IPS DF 4.7 (cell line): ENCODE data around the gene BEST1.

Source experiments
- DNase-seq: peaks from one replicate; pipeline ENCODE4 v3.0.0-alpha.2; 2013; ENCODE audit warnings: low spot score; ENCODE audit errors: extremely low read depth

Gene BEST1

DNA sequence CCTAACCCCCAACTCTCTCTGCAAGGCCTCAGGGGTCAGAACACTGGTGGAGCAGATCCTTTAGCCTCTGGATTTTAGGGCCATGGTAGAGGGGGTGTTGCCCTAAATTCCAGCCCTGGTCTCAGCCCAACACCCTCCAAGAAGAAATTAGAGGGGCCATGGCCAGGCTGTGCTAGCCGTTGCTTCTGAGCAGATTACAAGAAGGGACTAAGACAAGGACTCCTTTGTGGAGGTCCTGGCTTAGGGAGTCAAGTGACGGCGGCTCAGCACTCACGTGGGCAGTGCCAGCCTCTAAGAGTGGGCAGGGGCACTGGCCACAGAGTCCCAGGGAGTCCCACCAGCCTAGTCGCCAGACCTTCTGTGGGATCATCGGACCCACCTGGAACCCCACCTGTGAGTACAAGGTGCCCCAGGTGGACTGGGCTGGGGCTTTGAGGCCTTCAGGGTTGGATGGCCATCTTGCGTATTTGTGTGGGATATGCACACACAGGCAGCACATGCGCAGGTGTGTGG, at the start of gene BEST1:
TSS of gene BEST1 (plus strand) at position 317 of the 513 bp plus-strand sequence. CDS start 1,456 bp downstream, outside the sequence.
- no peak for DNase-seq

- no peak for DNase-seq
These were observed 48.8 kb upstream of the BEST1 start for GRCh38 chr11:61901397-61901796.

GRCh38 chr11:61902313-61902712, 47.8 kb upstream of the BEST1 start:
- DNase-seq: no peak

GRCh38 chr11:61903845-61904244, 46.3 kb upstream of the BEST1 start:
- no peak for DNase-seq

- DNase-seq: no peak
These were observed 45.6 kb upstream of the BEST1 start for GRCh38 chr11:61904539-61905048.

- DNase-seq: no peak
These were observed 45.0 kb upstream of the BEST1 start for GRCh38 chr11:61905067-61905696.

DNA sequence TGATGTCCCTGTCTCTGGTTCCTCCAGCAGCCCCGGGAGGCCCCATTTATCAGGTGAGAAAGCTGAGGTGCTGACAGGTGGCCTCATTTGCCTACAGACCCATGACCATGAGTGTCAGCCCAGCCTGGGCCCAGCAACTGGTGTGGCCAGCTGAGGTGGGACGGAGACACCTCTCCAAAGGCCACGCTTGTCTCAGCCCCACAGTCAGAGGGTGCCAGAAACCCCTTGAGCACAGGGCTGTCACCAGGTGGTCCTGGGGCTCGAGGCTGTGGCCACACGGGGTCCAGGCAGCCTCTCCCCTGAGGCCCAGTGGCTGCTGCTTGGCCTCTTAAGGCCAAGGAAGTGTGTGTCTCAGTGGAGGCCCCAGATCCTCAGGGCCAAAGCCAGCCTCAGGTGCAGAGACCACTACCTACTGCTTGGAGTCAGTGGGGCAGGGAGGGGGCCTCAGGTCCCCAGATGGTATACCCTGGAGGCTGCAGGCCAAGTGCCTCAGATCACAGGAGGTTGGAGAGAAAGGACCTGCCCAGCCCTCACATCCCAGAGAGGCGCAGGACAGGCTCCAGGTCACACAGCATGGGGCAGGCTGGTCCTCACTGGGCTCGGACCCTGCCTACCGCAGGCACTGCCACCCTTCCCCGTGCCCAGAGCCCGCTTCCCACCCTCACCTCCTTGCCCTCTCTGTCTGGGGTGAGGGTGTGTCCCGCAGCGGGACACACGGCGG, 44.2 kb upstream of the BEST1 start:
- no peak for DNase-seq

DNA sequence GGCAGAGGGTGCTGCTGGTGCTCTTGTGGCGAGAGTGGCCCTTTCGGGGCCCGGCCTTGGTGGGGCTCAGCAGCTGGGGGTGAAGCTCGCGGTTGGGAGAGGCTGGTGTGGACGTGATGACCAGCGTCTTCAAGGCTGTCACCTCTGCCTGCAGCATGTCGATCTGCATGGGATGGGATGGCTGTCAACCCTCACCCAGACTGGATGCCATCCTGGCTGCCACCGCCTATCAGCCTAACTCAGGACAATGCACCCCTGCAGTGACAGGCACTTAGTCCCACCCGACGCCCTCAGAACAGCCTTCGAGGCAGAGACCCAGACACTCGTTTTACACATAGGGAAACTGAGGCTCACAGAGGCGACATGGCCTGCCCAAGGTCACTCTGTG, 43.6 kb upstream of the BEST1 start:
- DNase-seq: no peak

- DNase-seq: no peak
These were observed 42.9 kb upstream of the BEST1 start for GRCh38 chr11:61907282-61907681.

DNA sequence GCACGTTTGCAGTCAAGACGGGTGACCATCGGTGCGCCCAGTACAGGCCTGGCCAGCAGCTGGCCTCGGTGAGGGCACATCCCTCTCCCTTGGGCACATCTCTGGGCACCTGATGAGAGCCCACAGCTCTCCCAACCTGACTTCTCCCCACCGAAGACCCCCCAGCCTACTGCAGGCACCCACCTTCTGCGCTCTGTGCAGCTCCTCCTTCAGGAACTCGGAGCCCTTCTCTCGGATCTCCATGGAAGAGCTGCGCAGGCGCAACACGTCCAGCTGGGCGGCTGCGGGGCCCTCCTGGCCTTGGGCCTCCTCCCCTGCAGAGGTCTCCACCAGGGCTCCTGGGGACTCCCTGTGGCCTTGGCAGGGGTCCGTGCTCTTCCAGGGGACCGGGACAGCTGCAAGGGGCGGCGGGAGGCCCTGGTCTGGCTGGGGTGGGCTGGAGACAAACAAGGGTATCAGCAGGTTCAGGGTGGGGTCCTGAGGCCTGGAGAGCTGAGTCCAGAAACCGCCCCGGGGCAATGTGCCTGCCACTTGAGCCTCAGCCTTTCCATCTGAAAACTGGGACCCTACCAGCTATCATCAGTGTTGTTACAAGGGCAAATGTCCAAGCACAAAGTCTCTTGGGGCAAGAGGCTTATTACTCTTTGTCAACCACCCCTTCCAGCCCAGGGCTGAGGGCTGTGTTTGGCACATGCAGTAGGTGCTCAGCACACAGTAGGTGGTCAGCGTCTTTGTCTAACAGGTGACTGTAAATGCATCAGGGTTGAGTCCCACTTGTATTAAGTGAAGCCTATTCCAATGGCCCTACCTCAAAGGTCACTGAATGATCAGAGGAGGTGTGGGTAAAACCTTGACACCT, 42.1 kb upstream of the BEST1 start:
- DNase-seq: no peak

DNA sequence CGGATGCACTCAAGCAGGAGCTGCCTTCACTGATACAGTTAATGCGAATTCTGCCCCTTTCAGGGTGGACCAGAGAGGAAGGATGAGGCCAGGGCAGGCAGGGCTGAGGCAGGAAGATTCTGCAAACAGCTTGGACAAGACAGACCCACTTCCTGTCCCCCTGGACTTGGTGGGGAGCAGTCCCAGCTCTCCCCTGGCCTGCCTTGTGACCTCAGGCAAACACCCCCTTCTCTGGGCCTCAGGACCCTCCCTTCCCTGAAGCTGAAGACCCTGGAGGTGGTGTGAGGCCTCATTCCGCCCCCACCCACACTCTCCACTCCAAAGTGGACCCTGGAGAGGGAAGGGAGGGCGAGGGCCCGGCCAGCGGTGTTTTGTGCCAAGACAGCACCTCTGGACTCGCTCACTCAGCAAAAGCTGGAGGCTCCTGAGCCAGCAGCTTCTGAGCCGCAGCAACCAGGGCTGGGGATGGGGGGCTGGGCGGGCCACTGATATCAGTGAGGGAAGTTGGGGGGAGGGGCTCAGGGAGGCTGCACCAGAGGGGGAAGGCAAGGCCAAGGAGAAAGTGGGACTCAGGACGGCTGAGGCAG, 41.3 kb upstream of the BEST1 start:
- no peak for DNase-seq

- no peak for DNase-seq
These were observed 39.7 kb upstream of the BEST1 start for GRCh38 chr11:61910187-61911127.

DNA sequence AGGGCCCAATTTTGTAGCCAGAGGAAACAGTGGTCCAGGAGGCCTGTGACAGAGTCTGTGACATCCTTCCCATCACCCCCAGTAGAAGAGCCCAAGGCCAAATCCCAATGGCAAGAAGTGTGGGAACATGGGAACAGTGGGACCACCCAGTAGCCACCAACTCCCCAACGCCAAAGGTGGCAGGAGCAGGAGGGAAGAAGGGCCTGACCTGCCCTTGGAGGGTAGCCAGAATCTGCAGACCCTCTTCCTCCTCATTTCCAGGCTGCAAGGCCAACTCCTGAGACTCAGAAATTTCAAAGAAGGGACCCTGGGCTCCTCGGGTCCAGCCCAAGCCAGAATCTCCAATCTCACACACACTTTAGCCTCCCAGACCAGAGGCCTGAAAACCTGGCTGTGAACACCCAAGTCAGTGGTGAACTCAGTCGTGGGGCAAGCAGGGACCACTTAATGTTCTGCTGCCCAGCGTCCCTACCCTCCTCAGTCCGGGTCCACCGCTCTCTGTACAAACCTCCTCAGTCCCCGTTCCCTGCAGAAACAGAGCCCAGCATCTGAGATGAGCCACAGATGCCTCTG, 38.9 kb upstream of the BEST1 start:
- DNase-seq: no peak

- DNase-seq: no peak
These were observed 38.2 kb upstream of the BEST1 start for GRCh38 chr11:61911701-61912529.

DNA sequence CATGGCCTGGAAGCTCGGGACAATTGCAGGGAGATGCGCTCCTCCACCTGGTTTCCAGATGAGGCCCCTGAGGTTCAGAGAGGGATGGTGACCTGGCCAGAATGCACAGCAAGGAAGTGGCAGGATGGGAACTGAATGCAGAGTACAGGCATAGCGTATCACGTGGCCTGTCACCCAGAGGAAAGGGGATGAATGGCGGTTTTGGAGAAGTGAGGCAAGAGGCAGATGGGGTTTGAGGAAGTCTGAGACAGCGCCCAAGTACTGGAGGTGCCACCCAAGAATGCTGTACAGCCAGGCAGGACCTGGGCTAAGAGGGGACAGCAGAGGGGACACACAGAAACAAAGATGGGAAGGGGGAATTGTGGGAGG, 37.6 kb upstream of the BEST1 start:
- DNase-seq: no peak

DNA sequence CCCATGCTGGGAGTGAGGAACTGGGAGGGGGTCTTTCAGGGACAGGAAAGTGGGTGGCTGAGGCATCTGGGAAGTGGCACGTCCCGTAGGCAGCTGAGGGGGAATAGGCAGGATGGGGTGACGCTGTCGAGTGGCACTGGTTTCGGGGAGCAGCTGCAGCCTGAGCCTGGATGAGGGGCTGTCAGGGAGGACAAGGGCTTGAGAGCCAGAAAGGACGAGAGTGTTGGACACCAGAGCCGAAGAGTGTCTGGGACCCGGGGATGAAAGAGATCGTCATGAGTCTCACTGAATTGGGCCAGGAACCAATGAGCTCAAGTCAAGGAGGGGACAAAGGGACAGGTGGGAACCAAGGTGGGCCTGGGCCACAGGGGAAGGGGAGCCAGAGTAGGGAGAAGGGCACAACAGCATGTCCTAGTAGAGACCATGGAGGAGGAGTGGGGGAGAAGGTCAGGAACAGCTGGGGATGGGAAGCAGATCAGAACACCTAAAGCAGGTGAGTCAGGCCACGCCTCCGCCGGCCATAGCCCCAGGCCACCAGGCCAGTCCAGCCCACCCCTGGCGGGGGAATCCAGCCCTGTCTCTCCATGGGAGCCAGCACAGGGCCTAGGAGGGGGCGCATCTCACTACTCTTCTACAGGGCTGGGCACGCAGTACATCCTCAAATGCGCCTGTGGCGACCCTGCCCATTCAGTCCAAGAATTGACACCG, 37.0 kb upstream of the BEST1 start:
- no peak for DNase-seq

- no peak for DNase-seq
These were observed 36.3 kb upstream of the BEST1 start for GRCh38 chr11:61913699-61914395.
